Left colon (tissue), 2 donors: ENCODE measurements around the gene STYX. TPM values are rescaled to one million over a fixed set of nuclear protein-coding genes. Genes with fewer than 3 reads are reported as not detected.
"Not testable (repeated sequence)": the region's sequence is repeated elsewhere in the genome, so short reads cannot be mapped to it uniquely, and the experiment has no call there.

Experiments
- ATAC-seq: fragments of 200-7000 bp; cut with Tn5 transposase; one replicate; pipeline ENCODE4 v1.9.1; 2020; ENCODE audit warnings: mild to moderate bottlenecking, moderate library complexity
- DNase-seq, 2 donors: peaks; one replicate each; pipeline ENCODE4 v3.0.0-alpha.2; 2020
- intact Hi-C, 2 donors: fragments of 100-400 bp; cut with DNase I in 1 of 2; cut with micrococcal nuclease in 1 of 2; formaldehyde crosslinking; loops; one replicate each; pipeline versions ENCODE4 v1.11.2 to v1.14.0; 2022; cut with DNase I, micrococcal nuclease
- total RNA-seq, 2 donors: library from RNA; stranded (reverse); fragmentation: NEBNext Ultra II Directional; extraction: Animal tissue kit (Norgen Biotek cat#: 25700); gene quantifications; one replicate each; pipeline ENCODE4 v1.2.1, GENCODE V29; 2021
- donor health status: DM: no; HTN: no; CAD: no.
- donor health status: DM: yes; HTN: yes; CAD: no.

The STYX gene
- total RNA-seq, 2 donors from 2014 or later: 8.5 to 10.1 TPM

GRCh38 chr14:52716155-52716554, 13.8 kb upstream of the STYX start:
- intact Hi-C loops: no loop called here
- ATAC-seq (no peak), DNase-seq (no peak)

GRCh38 chr14:52723514-52724359, 6.2 kb upstream of the STYX start:
- no peak for DNase-seq
- intact Hi-C loops: no loop called here
- no peak for ATAC-seq

GRCh38 chr14:52724360-52724644, 5.7 kb upstream of the STYX start:
- intact Hi-C loops: no loop called here
- ATAC-seq (no peak), DNase-seq (no peak)

GRCh38 chr14:52727509-52727908, 2.5 kb upstream of the STYX start:
- ATAC-seq, DNase-seq, intact Hi-C loops: not testable (repeated sequence)

- ATAC-seq, intact Hi-C loops: not testable (repeated sequence)
- DNase-seq: peak in 1 of 2 donors; percentile 24
Measured at GRCh38 chr14:52729035-52729434, 931 bp upstream of the STYX start.

- intact Hi-C loops: no loop called here
- ATAC-seq (no peak), DNase-seq (no peak)
Measured at GRCh38 chr14:52729585-52729924, 411 bp upstream of the STYX start.

- intact Hi-C loops: no loop called here
- no peak for DNase-seq
- ATAC-seq: no peak
Measured at GRCh38 chr14:52730709-52731111, 744 bp downstream of the STYX start.

- intact Hi-C loops: no loop called here
- no peak for ATAC-seq
Measured at GRCh38 chr14:52733824-52734223, 3.9 kb downstream of the STYX start.

GRCh38 chr14:52735921-52736489, 6.0 kb downstream of the STYX start:
- no peak for DNase-seq
- intact Hi-C loops: no loop called here

More at GRCh38 chr14:52733824-52734223, 3.9 kb downstream of the STYX start:
- DNase-seq: no peak

GRCh38 chr14:52738409-52738808, 8.4 kb downstream of the STYX start:
- intact Hi-C loops: no loop called here
- ATAC-seq (no peak), DNase-seq (no peak)

More at GRCh38 chr14:52735921-52736489, 6.0 kb downstream of the STYX start:
- no peak for ATAC-seq

- ATAC-seq: no peak
- DNase-seq: no peak
- intact Hi-C loops: no loop called here
Measured at GRCh38 chr14:52740751-52741150, 10.8 kb downstream of the STYX start.

GRCh38 chr14:52741865-52742264, 11.9 kb downstream of the STYX start:
- DNase-seq (no peak), ATAC-seq (no peak)
- intact Hi-C loops: no loop called here

GRCh38 chr14:52748647-52749292, 18.8 kb downstream of the STYX start:
- ATAC-seq (no peak), DNase-seq (no peak)
- intact Hi-C loops: no loop called here

- ATAC-seq (peak; percentile 82), DNase-seq (no peak)
- intact Hi-C loops: no loop called here
Measured at GRCh38 chr14:52755607-52756316, 25.8 kb downstream of the STYX start.

GRCh38 chr14:52759145-52759544, 29.2 kb downstream of the STYX start:
- intact Hi-C loops: no loop called here
- no peak for ATAC-seq
- DNase-seq: no peak

GRCh38 chr14:52762923-52763322, 33.0 kb downstream of the STYX start:
- ATAC-seq, intact Hi-C loops, DNase-seq: not testable (repeated sequence)

GRCh38 chr14:52767058-52767833, 37.3 kb downstream of the STYX start:
- DNase-seq (no peak), ATAC-seq (no peak)
- intact Hi-C loops: no loop called here

- no peak for ATAC-seq
- intact Hi-C loops: no loop called here
- DNase-seq: no peak
Measured at GRCh38 chr14:52769887-52770286, 39.9 kb downstream of the STYX start.

- no peak for ATAC-seq
- intact Hi-C loops: no loop called here
Measured at GRCh38 chr14:52776816-52777215, 46.9 kb downstream of the STYX start.

More at GRCh38 chr14:52776816-52777215, 46.9 kb downstream of the STYX start:
- DNase-seq: no peak
